ENCODE measurements around the gene TSPAN18.

Gene TSPAN18

DNA sequence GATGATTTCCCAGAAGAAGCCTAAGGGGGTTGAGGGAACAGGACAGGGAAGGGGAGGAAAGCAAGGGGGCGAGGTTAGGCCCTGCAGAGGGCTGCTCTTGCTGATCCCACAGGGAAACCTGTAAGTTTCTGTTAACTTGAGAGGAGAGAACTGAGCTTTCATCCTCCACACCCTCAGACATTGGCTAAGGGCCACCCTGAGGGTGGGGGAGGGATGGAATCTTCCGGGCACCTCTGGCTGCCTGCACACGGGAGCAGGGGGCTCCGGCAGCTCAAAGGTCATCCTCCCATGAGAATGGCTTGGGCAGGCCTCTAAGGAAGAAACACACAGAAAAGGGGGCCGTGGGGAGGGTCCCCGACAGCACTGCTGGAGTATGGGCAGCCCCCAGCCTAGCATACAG lies 108.1 kb downstream of the TSPAN18 start:
- TF ChIP-seq POLR2AphosphoS5 (IDR thresholded peaks at IDR 0.05; ENCODE audit: low read depth, low read length) (no peak), POLR2A (IDR thresholded peaks at IDR 0.05; ENCODE audit: low read depth, low read length) (no peak), TAF1 (IDR thresholded peaks at IDR 0.05; ENCODE audit: borderline replicate concordance, low read depth, low read length) (no peak)
- FAIRE-seq = no peak
- no peak for DNase-seq (ENCODE audit: insufficient read length)

DNA sequence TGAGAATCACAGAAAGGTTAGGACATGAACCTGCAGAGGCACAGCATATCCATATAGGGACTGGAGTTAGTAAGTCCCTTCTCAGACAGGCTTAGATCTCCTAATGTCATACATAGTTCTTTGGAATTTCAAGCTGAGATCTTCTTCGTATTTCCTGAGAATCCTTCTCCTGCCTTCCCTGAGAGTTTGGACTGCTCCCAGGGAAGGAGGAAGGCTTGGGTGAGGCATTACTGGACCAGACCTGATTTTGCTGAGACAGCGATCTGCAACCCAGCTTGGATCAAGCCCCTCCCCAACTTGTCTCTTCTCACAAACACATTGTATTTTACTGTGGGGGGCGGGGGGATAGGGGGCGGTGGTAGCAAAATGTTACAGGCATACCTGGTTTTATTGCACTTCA lies 108.5 kb downstream of the TSPAN18 start:
- FAIRE-seq (no peak), DNase-seq (ENCODE audit: insufficient read length) (no peak)
- no peak for TF ChIP-seq TAF1 (IDR thresholded peaks at IDR 0.05; ENCODE audit: borderline replicate concordance, low read depth, low read length)
- TF ChIP-seq POLR2AphosphoS5 (IDR thresholded peaks at IDR 0.05; ENCODE audit: low read depth, low read length) = no peak

DNA sequence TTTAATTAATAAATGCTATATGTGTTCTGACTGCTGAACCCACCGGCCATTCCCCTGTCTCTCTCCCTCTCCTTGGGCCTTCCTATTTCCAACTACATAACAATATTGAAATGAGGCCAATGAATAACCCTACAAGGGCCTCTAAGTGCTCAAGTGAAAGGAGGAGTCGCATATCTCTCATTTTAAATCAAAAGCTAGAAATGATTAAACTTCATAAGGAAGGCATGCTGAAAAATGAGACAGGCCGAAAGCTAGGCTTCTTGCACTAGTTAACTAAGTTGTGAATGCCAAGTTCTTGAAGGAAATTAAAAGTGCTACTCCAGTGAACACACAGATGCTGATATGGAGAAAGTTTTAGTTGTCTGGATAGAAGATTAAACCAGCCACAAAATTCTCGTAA lies 109.2 kb downstream of the TSPAN18 start:
- FAIRE-seq (no peak), DNase-seq (ENCODE audit: insufficient read length) (no peak)
- TF ChIP-seq POLR2AphosphoS5 (IDR thresholded peaks at IDR 0.05; ENCODE audit: low read depth, low read length) (no peak), TAF1 (IDR thresholded peaks at IDR 0.05; ENCODE audit: borderline replicate concordance, low read depth, low read length) (no peak), POLR2A (IDR thresholded peaks at IDR 0.05; ENCODE audit: low read depth, low read length) (no peak)

DNA sequence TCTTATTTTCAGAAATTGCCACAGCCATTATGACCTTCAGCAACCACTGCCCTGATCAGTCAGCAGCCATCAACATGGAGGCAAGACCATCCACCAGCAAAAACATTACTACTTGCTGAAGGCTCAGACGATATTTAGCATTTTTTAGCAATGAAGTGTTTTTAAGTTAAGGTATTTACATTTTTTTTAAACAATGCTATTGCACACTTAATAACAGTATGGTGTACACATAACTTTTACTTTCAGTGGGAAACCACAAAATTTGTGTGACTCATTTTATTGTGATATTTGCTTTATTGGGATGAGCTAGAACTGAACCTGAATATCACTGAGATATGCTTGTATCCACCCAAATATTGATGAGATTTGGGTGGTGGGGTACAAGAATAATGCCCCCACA lies 110.9 kb downstream of the TSPAN18 start:
- DNase-seq (ENCODE audit: insufficient read length) (no peak), FAIRE-seq (no peak)
- TF ChIP-seq POLR2AphosphoS5 (IDR thresholded peaks at IDR 0.05; ENCODE audit: low read depth, low read length) = no peak
- no peak for TF ChIP-seq TAF1 (IDR thresholded peaks at IDR 0.05; ENCODE audit: borderline replicate concordance, low read depth, low read length)
- no peak for TF ChIP-seq POLR2A (IDR thresholded peaks at IDR 0.05; ENCODE audit: low read depth, low read length)

DNA sequence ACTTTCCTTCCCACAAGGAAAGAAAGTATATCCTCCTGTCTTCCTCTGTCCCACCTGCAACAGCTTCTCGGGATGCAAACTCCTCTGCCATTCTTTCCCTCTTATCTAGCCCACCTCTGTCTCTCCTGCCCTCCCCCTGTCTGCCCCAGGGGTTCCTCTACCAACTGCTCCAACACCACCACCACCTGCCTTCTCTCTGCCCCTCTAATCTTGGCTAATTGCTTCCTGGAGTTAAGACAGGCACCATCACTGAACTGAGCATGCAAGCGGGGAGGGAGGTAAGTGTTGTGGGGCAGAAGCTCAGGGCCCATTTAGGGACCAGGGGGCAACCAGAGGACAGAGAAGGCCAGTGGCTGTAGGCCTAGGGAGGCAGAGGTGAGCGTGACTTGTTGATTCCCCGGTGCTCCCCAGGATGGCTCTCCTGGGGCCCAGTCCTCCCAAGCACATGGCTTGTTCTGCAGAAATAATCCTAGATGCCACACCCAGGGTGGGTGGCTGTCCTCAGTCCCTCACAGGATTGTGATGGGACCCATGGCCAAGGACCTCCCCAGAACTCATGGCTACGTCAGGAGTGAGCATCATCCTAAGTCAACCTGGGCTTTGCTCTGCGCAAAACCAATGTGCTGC lies 112.8 kb downstream of the TSPAN18 start:
- TF ChIP-seq POLR2A (IDR thresholded peaks at IDR 0.05; ENCODE audit: low read depth, low read length) (no peak), TAF1 (IDR thresholded peaks at IDR 0.05; ENCODE audit: borderline replicate concordance, low read depth, low read length) (no peak), POLR2AphosphoS5 (IDR thresholded peaks at IDR 0.05; ENCODE audit: low read depth, low read length) (no peak)
- no peak for DNase-seq (ENCODE audit: insufficient read length)
- no peak for FAIRE-seq

DNA sequence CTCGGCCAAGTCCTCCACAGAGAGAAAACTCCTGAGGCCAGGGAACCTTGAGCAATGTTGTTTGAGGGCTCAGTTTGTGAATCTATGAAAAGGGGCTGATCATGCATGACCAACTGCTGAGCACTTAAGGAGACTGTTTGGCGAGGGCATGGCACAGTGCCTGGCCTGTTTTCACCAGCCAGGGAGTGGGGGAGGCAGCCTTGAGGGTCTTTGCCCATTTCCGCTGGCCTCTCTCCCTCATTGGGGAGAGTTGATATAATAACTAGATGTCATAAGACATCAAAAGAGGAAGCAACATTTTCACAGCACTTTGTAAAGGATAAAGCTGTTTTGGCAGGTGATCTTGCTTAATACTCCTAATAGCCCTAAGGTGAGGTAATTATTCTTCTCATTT lies 113.3 kb downstream of the TSPAN18 start:
- TF ChIP-seq POLR2A (IDR thresholded peaks at IDR 0.05; ENCODE audit: low read depth, low read length) = no peak
- no peak for TF ChIP-seq POLR2AphosphoS5 (IDR thresholded peaks at IDR 0.05; ENCODE audit: low read depth, low read length)
- TF ChIP-seq TAF1 (IDR thresholded peaks at IDR 0.05; ENCODE audit: borderline replicate concordance, low read depth, low read length) = no peak
- DNase-seq (ENCODE audit: insufficient read length) (no peak), FAIRE-seq (no peak)

DNA sequence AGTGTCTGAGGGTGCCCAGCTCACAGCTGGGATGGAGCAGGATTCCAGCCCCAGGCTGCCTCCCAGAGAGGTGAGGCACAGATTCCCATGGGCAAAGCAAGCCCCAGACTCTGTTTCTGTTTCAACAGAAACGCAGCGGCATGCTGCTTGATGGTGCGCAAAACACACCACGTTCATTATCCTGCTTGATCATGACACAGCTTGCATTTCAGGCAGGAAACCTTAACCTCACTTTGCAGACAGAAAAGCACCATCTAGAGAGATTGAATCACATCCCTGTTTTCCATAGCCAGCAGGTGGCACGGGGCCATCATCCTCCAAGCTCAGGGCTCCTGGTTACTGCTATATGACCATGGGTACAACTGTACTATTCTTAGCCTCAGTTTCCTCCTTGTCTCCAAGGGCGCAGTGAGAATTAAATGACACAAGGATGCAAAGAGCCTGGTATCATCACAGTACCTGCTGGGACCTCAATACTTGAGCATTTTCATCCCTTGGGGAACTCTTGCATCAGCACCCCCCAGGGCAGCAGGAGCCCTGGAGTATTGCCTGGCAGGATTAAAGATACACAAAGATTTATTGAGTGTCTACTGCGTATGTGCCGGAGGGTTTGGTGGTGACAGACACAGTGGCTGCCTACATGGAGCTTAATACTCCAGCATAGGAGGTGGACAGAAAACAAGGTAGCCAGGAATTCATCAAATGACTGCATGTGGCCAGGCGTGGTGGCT lies 113.9 kb downstream of the TSPAN18 start:
- DNase-seq (ENCODE audit: insufficient read length) = no peak
- no peak for TF ChIP-seq POLR2A (IDR thresholded peaks at IDR 0.05; ENCODE audit: low read depth, low read length)
- no peak for TF ChIP-seq TAF1 (IDR thresholded peaks at IDR 0.05; ENCODE audit: borderline replicate concordance, low read depth, low read length)
- TF ChIP-seq POLR2AphosphoS5 (IDR thresholded peaks at IDR 0.05; ENCODE audit: low read depth, low read length) = no peak
- no peak for FAIRE-seq

DNA sequence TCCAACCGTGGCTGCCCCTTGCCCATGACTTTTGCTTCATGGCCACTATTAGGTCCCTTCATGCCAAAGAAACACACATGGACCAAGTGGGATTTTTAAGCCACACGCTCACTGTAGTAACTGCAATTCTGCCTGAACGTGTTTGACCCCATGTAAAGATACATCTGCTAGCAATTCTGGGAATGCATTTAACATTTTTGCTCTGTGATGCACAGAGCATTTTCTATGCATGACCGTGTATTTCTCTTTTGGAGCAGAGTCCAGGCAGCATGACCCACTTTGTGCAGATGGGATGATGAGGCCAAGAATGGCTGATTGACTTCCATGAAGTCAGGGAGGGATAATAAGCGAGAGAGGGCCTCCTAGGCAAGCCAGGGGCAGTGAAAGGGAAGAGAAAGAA lies 115.5 kb downstream of the TSPAN18 start:
- TF ChIP-seq POLR2AphosphoS5 (IDR thresholded peaks at IDR 0.05; ENCODE audit: low read depth, low read length) = no peak
- no peak for TF ChIP-seq POLR2A (IDR thresholded peaks at IDR 0.05; ENCODE audit: low read depth, low read length)
- TF ChIP-seq TAF1 (IDR thresholded peaks at IDR 0.05; ENCODE audit: borderline replicate concordance, low read depth, low read length) = no peak
- no peak for FAIRE-seq
- no peak for DNase-seq (ENCODE audit: insufficient read length)

DNA sequence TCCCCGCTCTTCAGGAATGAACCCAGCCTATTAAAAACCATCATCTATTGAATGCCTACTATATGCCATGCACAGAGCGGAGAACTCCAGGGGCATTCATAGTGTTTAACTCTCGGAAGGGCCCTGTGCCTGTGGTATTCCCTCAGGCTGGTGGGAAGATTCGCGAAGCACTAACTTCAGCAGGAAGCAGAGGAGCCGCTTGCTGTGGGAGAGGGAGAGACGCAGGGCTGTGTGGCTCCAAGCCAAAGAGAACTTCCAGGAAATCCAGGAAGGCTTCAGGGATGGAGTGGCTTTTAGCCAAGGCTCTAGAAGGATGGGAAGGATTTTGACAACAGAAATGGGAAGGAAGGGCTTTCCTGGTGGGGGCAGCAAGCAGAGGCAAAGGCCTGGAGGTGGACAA lies 120.1 kb downstream of the TSPAN18 start:
- FAIRE-seq = no peak
- no peak for DNase-seq (ENCODE audit: insufficient read length)
- TF ChIP-seq POLR2A (IDR thresholded peaks at IDR 0.05; ENCODE audit: low read depth, low read length) (no peak), POLR2AphosphoS5 (IDR thresholded peaks at IDR 0.05; ENCODE audit: low read depth, low read length) (no peak), TAF1 (IDR thresholded peaks at IDR 0.05; ENCODE audit: borderline replicate concordance, low read depth, low read length) (no peak)

DNA sequence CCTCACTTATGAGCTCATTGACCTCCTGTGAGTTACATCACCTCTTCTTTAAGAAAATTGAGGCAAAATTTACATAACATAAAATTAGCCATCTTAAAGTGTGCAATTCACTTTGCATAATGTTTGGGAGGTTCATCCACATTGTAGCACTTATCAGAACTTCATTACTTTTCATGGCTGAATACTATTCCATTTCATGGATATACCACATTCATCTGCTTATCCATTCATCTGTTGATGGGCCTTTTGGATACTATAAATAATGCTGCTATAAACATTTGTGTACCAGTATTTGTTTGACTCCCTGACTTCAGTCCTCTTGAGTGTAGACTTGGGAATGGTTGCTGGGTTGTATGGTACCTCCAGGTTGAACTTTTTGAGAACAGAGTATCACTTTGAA lies 120.6 kb downstream of the TSPAN18 start:
- TF ChIP-seq TAF1 (IDR thresholded peaks at IDR 0.05; ENCODE audit: borderline replicate concordance, low read depth, low read length) (no peak), POLR2A (IDR thresholded peaks at IDR 0.05; ENCODE audit: low read depth, low read length) (no peak), POLR2AphosphoS5 (IDR thresholded peaks at IDR 0.05; ENCODE audit: low read depth, low read length) (no peak)
- DNase-seq (ENCODE audit: insufficient read length) = no peak
- FAIRE-seq = no peak

DNA sequence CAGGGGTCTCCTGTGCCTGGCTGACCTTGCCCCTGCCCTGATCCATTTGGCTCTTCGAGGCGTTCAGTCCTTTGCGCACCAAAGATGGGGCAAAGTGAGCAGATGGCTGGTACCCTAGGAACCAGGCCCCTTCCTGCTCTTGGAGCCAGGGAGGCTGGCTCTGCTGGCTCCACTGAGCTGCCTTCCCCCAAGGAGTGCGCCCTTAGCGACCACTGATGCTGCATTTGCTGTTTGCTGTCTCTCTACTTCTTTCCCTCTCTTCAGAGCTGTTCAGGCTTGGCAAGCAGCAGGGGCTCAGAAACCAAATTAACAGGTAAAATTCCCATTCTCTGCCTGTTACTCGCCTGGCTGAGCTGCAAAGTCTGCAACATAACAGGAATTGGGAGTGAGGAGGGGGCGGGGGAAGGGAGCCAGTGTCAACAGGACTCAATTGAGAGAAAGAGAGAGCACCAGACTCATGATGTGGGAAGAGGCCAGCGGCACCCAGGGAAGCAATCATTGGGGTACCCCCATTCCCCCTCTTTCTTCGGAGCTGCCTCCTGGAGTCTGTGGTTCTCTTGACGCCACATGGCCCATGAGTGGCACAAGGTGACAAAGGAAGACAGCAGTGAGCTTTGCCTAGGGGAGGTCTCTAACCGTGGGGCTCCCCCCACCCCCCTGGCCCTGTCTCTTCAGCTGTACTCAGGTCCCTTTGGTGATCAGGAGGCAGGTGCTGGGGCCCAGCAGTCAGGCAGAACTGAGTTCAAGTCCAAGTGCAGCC lies 121.6 kb downstream of the TSPAN18 start:
- no peak for FAIRE-seq
- TF ChIP-seq POLR2A (IDR thresholded peaks at IDR 0.05; ENCODE audit: low read depth, low read length) (no peak), TAF1 (IDR thresholded peaks at IDR 0.05; ENCODE audit: borderline replicate concordance, low read depth, low read length) (no peak), POLR2AphosphoS5 (IDR thresholded peaks at IDR 0.05; ENCODE audit: low read depth, low read length) (no peak)
- DNase-seq (ENCODE audit: insufficient read length) = no peak

DNA sequence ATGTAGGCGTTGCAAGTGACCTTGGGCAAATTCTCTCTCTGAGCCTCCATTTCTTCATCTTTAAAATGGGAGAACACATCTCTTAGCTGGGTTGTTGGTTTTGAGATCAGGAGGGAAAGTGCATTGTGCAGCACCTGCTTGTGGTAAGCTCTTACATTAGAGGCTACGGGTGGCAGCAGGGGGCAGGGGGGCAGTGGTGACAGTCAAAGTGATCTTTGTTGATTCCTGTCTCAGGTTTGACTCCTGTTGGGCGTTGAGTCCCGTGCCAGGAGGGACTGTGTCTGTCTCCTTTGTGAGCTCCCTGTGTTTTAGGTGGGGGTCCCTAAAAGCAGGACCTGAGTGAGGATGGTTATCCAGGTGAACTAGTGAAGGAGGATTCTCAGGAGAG lies 122.2 kb downstream of the TSPAN18 start:
- FAIRE-seq = no peak
- no peak for DNase-seq (ENCODE audit: insufficient read length)
- TF ChIP-seq TAF1 (IDR thresholded peaks at IDR 0.05; ENCODE audit: borderline replicate concordance, low read depth, low read length) (no peak), POLR2AphosphoS5 (IDR thresholded peaks at IDR 0.05; ENCODE audit: low read depth, low read length) (no peak), POLR2A (IDR thresholded peaks at IDR 0.05; ENCODE audit: low read depth, low read length) (no peak)
